Mesenchymal stem cell (in vitro differentiated cells and primary cell): Measurements from ENCODE around the gene PLA1A.

Experiments
- DNase-seq: peaks from one replicate; pipeline ENCODE4 v3.0.0-alpha.2; 2013
- H2AFZ ChIP-seq: one replicate; pipeline ENCODE4 v1.6.1; 2013; ENCODE audit warnings: low read depth, mild to moderate bottlenecking, control low read depth, inconsistent platforms, low read length, moderate library complexity
- H2AK5ac ChIP-seq: 2 replicates; pipeline ENCODE4 v1.6.1; 2013; ENCODE audit warnings: low read length, moderate library complexity, mild to moderate bottlenecking, inconsistent platforms; ENCODE audit not compliant: severe bottlenecking
- H2BK120ac ChIP-seq: one replicate; pipeline ENCODE4 v1.6.1; 2013; ENCODE audit warnings: low read depth, mild to moderate bottlenecking, inconsistent platforms, low read length, moderate library complexity
- H2BK12ac ChIP-seq, 2 experiments: one replicate each; pipeline ENCODE4 v1.6.1; 2013; ENCODE audit warnings: inconsistent platforms in 2 of 2, low read length in 2 of 2, mild to moderate bottlenecking in 2 of 2, moderate library complexity in 2 of 2, control low read depth in 1 of 2
- H2BK15ac ChIP-seq: one replicate; pipeline ENCODE4 v1.6.1; 2013; ENCODE audit warnings: mild to moderate bottlenecking, low read depth, inconsistent platforms; ENCODE audit not compliant: poor library complexity, severe bottlenecking
- H2BK5ac ChIP-seq: 2 replicates; pipeline ENCODE4 v1.6.1; 2013; ENCODE audit warnings: low read depth, mild to moderate bottlenecking, low read length, control low read depth, inconsistent platforms; ENCODE audit not compliant: poor library complexity, severe bottlenecking
- H3K14ac ChIP-seq, 2 experiments: one replicate each; pipeline ENCODE4 v1.6.1; 2013; ENCODE audit warnings: inconsistent platforms in 2 of 2, low read length in 2 of 2, control low read depth in 1 of 2, mild to moderate bottlenecking in 1 of 2, moderate library complexity in 1 of 2
- H3K18ac ChIP-seq, 2 experiments: one replicate each; pipeline ENCODE4 v1.6.1; 2013; ENCODE audit warnings: inconsistent platforms in 2 of 2, low read length in 2 of 2, control low read depth in 1 of 2, low read depth in 1 of 2, mild to moderate bottlenecking in 1 of 2
- H3K23ac ChIP-seq, 2 experiments: one replicate each; pipeline ENCODE4 v1.6.1; 2013; ENCODE audit warnings: inconsistent platforms in 2 of 2, low read length in 2 of 2, mild to moderate bottlenecking in 2 of 2, moderate library complexity in 2 of 2, control low read depth in 1 of 2
- H3K27ac ChIP-seq: 2 replicates; pipeline ENCODE4 v1.5.1; 2013; ENCODE audit warnings: mild to moderate bottlenecking, moderate library complexity, low read length, control low read depth, inconsistent platforms; ENCODE audit not compliant: poor library complexity, severe bottlenecking
- H3K27me3 ChIP-seq, 2 experiments: 2 replicates each; pipeline versions ENCODE4 v1.6.1 to v1.7.0; 2013; ENCODE audit warnings: low read length in 2 of 2, mild to moderate bottlenecking in 2 of 2, moderate library complexity in 2 of 2, control low read depth in 1 of 2, inconsistent platforms in 1 of 2; ENCODE audit not compliant: control insufficient read depth in 1 of 2, insufficient read depth in 1 of 2
- H3K36me3 ChIP-seq, 2 experiments: 2 replicates each; pipeline versions ENCODE4 v1.6.1 to v1.7.0; 2013; ENCODE audit warnings: low read length in 2 of 2, control low read depth in 1 of 2, inconsistent platforms in 1 of 2, low read depth in 1 of 2, mild to moderate bottlenecking in 1 of 2; ENCODE audit not compliant: insufficient read depth in 2 of 2, control insufficient read depth in 1 of 2
- H3K4ac ChIP-seq, 2 experiments: one replicate each; pipeline ENCODE4 v1.6.1; 2013; ENCODE audit warnings: inconsistent platforms in 2 of 2, low read length in 2 of 2, mild to moderate bottlenecking in 2 of 2, moderate library complexity in 2 of 2, control low read depth in 1 of 2, low read depth in 1 of 2
- H3K4me1 ChIP-seq: 2 replicates; pipeline ENCODE4 v1.6.1; 2013; ENCODE audit warnings: low read depth, low read length, control low read depth; ENCODE audit not compliant: control insufficient read depth, insufficient read depth
- H3K4me2 ChIP-seq: 2 replicates; pipeline ENCODE4 v1.6.1; 2013; ENCODE audit warnings: low read length, mild to moderate bottlenecking, inconsistent platforms; ENCODE audit not compliant: poor library complexity, severe bottlenecking
- H3K4me3 ChIP-seq, 2 experiments: 2 replicates each; pipeline versions ENCODE4 v1.5.1 to v1.7.0; 2013; ENCODE audit warnings: low read length in 2 of 2, mild to moderate bottlenecking in 2 of 2, control low read depth in 1 of 2, low read depth in 1 of 2; ENCODE audit not compliant: insufficient read depth in 1 of 2
- H3K79me1 ChIP-seq: replicated peaks from 2 replicates; pipeline ENCODE4 v1.6.1; 2013; ENCODE audit warnings: mild to moderate bottlenecking, control low read depth, low read length, inconsistent platforms; ENCODE audit not compliant: poor library complexity, severe bottlenecking
- H3K9ac ChIP-seq: 2 replicates; pipeline ENCODE4 v1.7.0; 2013; ENCODE audit warnings: mild to moderate bottlenecking, low read length, moderate library complexity
- H3K9me3 ChIP-seq: 2 replicates; pipeline ENCODE4 v1.7.0; 2013; ENCODE audit warnings: mild to moderate bottlenecking, low read length; ENCODE audit not compliant: control insufficient read depth
- H4K8ac ChIP-seq: one replicate; pipeline ENCODE4 v1.6.1; 2013; ENCODE audit warnings: inconsistent platforms, mild to moderate bottlenecking, low read length, moderate library complexity
- H4K91ac ChIP-seq: one replicate; pipeline ENCODE4 v1.6.1; 2013; ENCODE audit warnings: mild to moderate bottlenecking, low read length, inconsistent platforms
- WGBS: methylation state at CpG from one replicate; pipeline ENCODE4 v1.1.7; 2013; ENCODE audit warnings: mixed read lengths; 5-methylcytosine and 5-hydroxymethylcytosine counted together

PLA1A gene

DNA sequence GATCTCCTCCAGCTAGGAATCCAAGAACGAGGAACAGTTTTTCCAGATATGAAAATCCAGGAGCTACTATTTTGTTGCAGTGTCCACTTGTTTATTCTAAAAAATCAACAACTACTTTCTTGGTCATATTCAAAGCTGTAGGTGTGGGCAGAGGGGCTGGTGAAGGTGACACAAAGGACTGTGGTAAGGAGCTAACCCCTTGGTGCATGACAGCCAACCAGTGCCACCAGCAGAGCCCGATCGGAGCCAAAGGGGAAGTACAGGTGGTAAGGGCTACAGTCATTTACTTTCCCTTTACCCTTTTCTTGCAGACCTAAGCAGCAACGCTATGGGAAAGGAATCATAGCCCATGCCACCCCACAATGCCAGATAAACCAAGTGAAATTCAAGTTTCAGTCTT is 30.7 kb downstream of the PLA1A start:
- no peaks in the 10 kb centered on the region for H3K36me3 ChIP-seq
- H3K18ac ChIP-seq, result no peak overlapping the region
- H4K8ac ChIP-seq, result no peak overlapping the region
- H3K79me1 ChIP-seq, result no peaks in the 10 kb centered on the region
- H2BK15ac ChIP-seq, result no peak overlapping the region
- no peaks in the 10 kb centered on the region for H3K27me3 ChIP-seq
- H2BK5ac ChIP-seq, result no peak overlapping the region
- DNase-seq, result no peak
- no peak overlapping the region for H3K4me2 ChIP-seq
- no peak overlapping the region for H2AFZ ChIP-seq
- no peak overlapping the region for H3K9ac ChIP-seq
- peaks cover 12% of the 10 kb centered on the region for H3K4me1 ChIP-seq
- H2AK5ac ChIP-seq, result no peak overlapping the region
- no peak overlapping the region for H2BK120ac ChIP-seq
- no peak overlapping the region for H3K14ac ChIP-seq
- H2BK12ac ChIP-seq, result no peak overlapping the region
- H3K4me3 ChIP-seq, result no peak overlapping the region
- H4K91ac ChIP-seq, result no peak overlapping the region
- H3K23ac ChIP-seq, result no peak overlapping the region
- H3K9me3 ChIP-seq, result no peaks in the 10 kb centered on the region
- no peak overlapping the region for H3K4ac ChIP-seq
- WGBS, result 81% methylated on average over 3 of the region's 4 CpGs
- H3K27ac ChIP-seq, result no peak overlapping the region

DNA sequence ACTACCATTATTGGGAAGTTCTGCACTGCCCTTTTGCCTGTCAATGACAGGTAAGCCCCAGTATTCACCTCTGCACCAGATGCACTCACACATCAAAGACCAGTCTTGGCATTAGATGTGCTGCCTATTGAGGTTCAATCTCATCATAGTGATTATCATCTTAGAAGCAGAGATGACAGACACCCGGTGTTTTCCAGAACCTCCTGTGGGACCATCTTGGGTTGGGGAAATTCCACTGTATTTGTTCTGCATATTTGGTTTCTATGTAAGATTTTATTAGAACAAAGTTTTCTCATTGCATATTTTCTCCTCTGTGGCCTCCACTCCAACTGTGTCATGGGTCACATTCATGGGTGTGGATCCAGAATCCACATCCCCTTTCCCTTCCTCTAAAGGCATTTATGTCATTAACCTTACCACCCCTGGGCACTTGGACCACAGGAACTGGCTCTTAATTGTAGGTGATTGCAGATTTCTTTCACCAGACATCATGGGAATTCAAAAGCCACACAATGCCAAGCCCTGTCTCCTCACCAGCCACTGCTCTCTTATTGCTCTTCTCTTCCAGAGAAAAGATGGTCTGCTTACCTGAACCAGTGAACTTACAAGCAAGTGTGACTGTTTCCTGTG is 31.2 kb downstream of the PLA1A start:
- no peaks in the 10 kb centered on the region for H3K9me3 ChIP-seq
- no peak overlapping the region for H3K4me2 ChIP-seq
- no peak overlapping the region for H3K23ac ChIP-seq
- no peak overlapping the region for H3K18ac ChIP-seq
- H3K9ac ChIP-seq, result no peak overlapping the region
- no peaks in the 10 kb centered on the region for H3K27me3 ChIP-seq
- H2AFZ ChIP-seq, result no peak overlapping the region
- no peak overlapping the region for H3K4me3 ChIP-seq
- no peak overlapping the region for H3K27ac ChIP-seq
- no peak overlapping the region for H4K8ac ChIP-seq
- H3K4ac ChIP-seq, result no peak overlapping the region
- no peak for DNase-seq
- no peak overlapping the region for H2BK5ac ChIP-seq
- H2BK120ac ChIP-seq, result no peak overlapping the region
- no peak overlapping the region for H4K91ac ChIP-seq
- no peak overlapping the region for H3K14ac ChIP-seq
- peaks cover 12% of the 10 kb centered on the region for H3K4me1 ChIP-seq
- no peaks in the 10 kb centered on the region for H3K36me3 ChIP-seq
- no peak overlapping the region for H2AK5ac ChIP-seq
- H2BK15ac ChIP-seq, result no peak overlapping the region
- WGBS, result 100% methylated on average over 1 of the region's 1 CpG
- H2BK12ac ChIP-seq, result no peak overlapping the region
- H3K79me1 ChIP-seq, result no peaks in the 10 kb centered on the region

- Histone ChIP-seq H3K79me1 (no peaks in the 10 kb centered on the region), H3K23ac (no peak overlapping the region), H3K18ac (peak overlapping the region in 1 of 2 experiments; percentile 68), H2BK12ac (peak overlapping the region; percentile 70 to 80), H2BK5ac (no peak overlapping the region), H4K8ac (peak overlapping the region; percentile 84), H3K14ac (no peak overlapping the region), H4K91ac (peak overlapping the region; percentile 84), H3K27me3 (no peaks in the 10 kb centered on the region), H2BK15ac (peak overlapping the region; percentile 73), H3K4ac (no peak overlapping the region), H3K4me2 (no peak overlapping the region), H2AFZ (peak overlapping the region; percentile 36), H3K27ac (no peak overlapping the region), H3K36me3 (no peaks in the 10 kb centered on the region), H2BK120ac (peak overlapping the region; percentile 36), H3K4me3 (peak overlapping the region in 1 of 2 experiments; percentile 28), H2AK5ac (peak overlapping the region; percentile 36), H3K9me3 (no peaks in the 10 kb centered on the region), H3K9ac (peak overlapping the region; percentile 80), H3K4me1 (peaks cover 10% of the 10 kb centered on the region)
- 94% methylated on average over 4 of the region's 8 CpGs for WGBS
- peak; percentile 71 for DNase-seq
Observed at GRCh38 chr3:119630128-119630879, 32.6 kb downstream of the PLA1A start.

DNA sequence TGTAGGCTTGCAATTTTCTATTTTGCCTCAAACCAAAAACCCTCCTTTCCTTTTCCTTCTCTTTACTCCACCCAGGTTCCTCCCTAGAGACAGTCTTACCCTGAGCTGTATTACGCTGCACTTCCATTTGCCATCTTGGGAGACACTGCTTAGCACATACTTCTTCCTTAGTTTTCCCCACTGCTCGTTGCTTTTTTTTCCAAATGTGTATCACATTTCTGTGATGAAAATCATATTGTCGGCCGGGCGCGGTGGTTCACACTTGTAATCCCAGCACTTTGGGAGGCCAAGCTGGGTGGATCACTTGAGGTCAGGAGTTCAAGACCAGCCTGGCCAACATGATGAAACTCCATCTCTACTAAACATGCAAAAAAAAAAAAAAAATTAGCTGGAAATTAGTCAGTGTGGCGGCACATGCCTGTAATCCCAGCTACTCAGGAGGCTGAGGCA is 33.2 kb downstream of the PLA1A start:
- 95% methylated on average over 7 of the region's 7 CpGs for WGBS
- Histone ChIP-seq H3K4me3 (peak overlapping the region in 1 of 2 experiments; percentile 28), H2AFZ (no peak overlapping the region), H2BK12ac (peak overlapping the region in 1 of 2 experiments; percentile 0), H4K8ac (no peak overlapping the region), H3K14ac (no peak overlapping the region), H3K9me3 (no peaks in the 10 kb centered on the region), H3K23ac (no peak overlapping the region), H3K4ac (no peak overlapping the region), H3K27me3 (no peaks in the 10 kb centered on the region), H2BK5ac (no peak overlapping the region), H2BK120ac (no peak overlapping the region), H3K36me3 (no peaks in the 10 kb centered on the region), H3K4me1 (peaks cover 6% of the 10 kb centered on the region), H3K18ac (no peak overlapping the region), H4K91ac (no peak overlapping the region), H2AK5ac (no peak overlapping the region), H2BK15ac (no peak overlapping the region), H3K27ac (no peak overlapping the region), H3K4me2 (no peak overlapping the region), H3K9ac (peak overlapping the region; percentile 80), H3K79me1 (no peaks in the 10 kb centered on the region)
- DNase-seq, result no peak
